K562 (cell line): ENCODE data around the gene THADA. TPM values are rescaled to one million over a fixed set of nuclear protein-coding genes. Genes with fewer than 3 reads are reported as not detected.
A peak's percentile ranks its signal among the peaks of the same experiment; 100 is the strongest.

Source experiments
- CTBP1 ChIP-seq: fragments of 450-650 bp; IDR thresholded peaks from 2 replicates; pipeline ENCODE4 v1.6.1; 2016; ENCODE audit warnings: borderline replicate concordance
- ESRRB ChIP-seq: fragments of 250-450 bp; sonication (Bioruptor Pico); IDR thresholded peaks from 2 replicates; pipeline ENCODE4 v1.5.0; 2020; ENCODE audit warnings: mild to moderate bottlenecking, moderate library complexity, borderline replicate concordance
- FOXJ2 ChIP-seq: fragments of 200-800 bp; sonication (Bioruptor generic); IDR thresholded peaks from 2 replicates; pipeline ENCODE4 v1.6.1; 2016; ENCODE audit warnings: missing genetic modification characterization, missing compliant biosample characterization
- GATAD2A ChIP-seq: fragments of 450-650 bp; IDR thresholded peaks from 2 replicates; pipeline ENCODE4 v1.6.1; 2017
- MAFK ChIP-seq: IDR thresholded peaks from 2 replicates; pipeline ENCODE4 v1.6.1; 2011; ENCODE audit warnings: low read length, improper control_type of control experiment
- MCM2 ChIP-seq: fragments of 450-650 bp; IDR thresholded peaks from 2 replicates; pipeline ENCODE4 v1.6.1; 2017; ENCODE audit warnings: low read depth, mild to moderate bottlenecking
- MECOM ChIP-seq: fragments of 250-450 bp; sonication (Bioruptor Pico); IDR thresholded peaks from 2 replicates; pipeline ENCODE4 v1.8.0; 2022; ENCODE audit warnings: inconsistent platforms
- NONO ChIP-seq, 2 experiments: fragments of 200-400 bp in 1 of 2; fragments of 450-650 bp in 1 of 2; formaldehyde crosslinking in 1 of 2; IDR thresholded peaks; 2 replicates each; pipeline ENCODE4 v1.6.1; 2017; ENCODE audit warnings: low read depth in 2 of 2, mild to moderate bottlenecking in 2 of 2, moderate library complexity in 2 of 2, low read length in 1 of 2
- THRAP3 ChIP-seq: fragments of 450-650 bp; IDR thresholded peaks from 2 replicates; pipeline ENCODE4 v1.6.1; 2016; ENCODE audit warnings: mild to moderate bottlenecking, inconsistent platforms, borderline replicate concordance
- ZNF23 ChIP-seq: fragments of 250-450 bp; sonication (Bioruptor Pico); IDR thresholded peaks from 2 replicates; pipeline ENCODE4 v1.4.0; 2020; ENCODE audit warnings: mild to moderate bottlenecking
- ZNF347 ChIP-seq: fragments of 450-650 bp; formaldehyde crosslinking; IDR thresholded peaks from 2 replicates; pipeline ENCODE4 v1.4.0; 2020; ENCODE audit warnings: low read depth, mild to moderate bottlenecking, moderate library complexity
- polyA plus RNA-seq, 8 experiments: library from polyadenylated mRNA; depleted of rRNA in 4 of 8; stranded (reverse) in 5 of 8; unstranded in 3 of 8; fragments of >200 nt; fragmentation: Nextera tagmentation in 2 of 8; fragmentation: Illumina TruSeq in 1 of 8; extraction: Ambion mirVana in 2 of 8; extraction: Trizol in 1 of 8; gene quantifications; 2 replicates each; pipeline versions ENCODE4 v1.2.1 to v1.2.3, GENCODE V29; 2011 to 2014; ENCODE audit warnings: inconsistent platforms in 1 of 8, missing spikeins in 1 of 8
- total RNA-seq, 7 experiments: library from RNA; depleted of rRNA in 6 of 7; stranded (reverse); fragments of >200 nt in 6 of 7; fragmentation: Illumina TruSeq in 2 of 7; extraction: Trizol in 2 of 7; gene quantifications; 2 replicates each; pipeline versions ENCODE4 v1.2.1 to v1.2.3, GENCODE V29; 2011 to 2021; ENCODE audit warnings: low replicate concordance in 1 of 7
- TF ChIP-seq, protein P1 (sequence below), 3 experiments: fragments of 200-800 bp in 1 of 3; sonication (Bioruptor generic) in 1 of 3; sonication (generic) in 1 of 3; formaldehyde crosslinking in 1 of 3; IDR thresholded peaks; 2 replicates each; pipeline versions ENCODE4 v1.6.1 to v1.8.0; 2016 to 2022; ENCODE audit warnings: mild to moderate bottlenecking in 2 of 3, missing compliant biosample characterization in 2 of 3, missing genetic modification characterization in 2 of 3, missing genetic modification reagents in 1 of 3
- TF ChIP-seq, protein P2 (sequence below): conservative IDR thresholded peaks from 2 replicates; pipeline ENCODE4 v1.6.1; 2011; ENCODE audit warnings: low read depth, mild to moderate bottlenecking, low read length; ENCODE audit not compliant: control insufficient read depth
- TF ChIP-seq, protein P3 (sequence below): IDR thresholded peaks from 2 replicates; pipeline ENCODE4 v1.6.1; 2012; ENCODE audit warnings: low read depth, low read length, improper control_type of control experiment, borderline replicate concordance
- TF ChIP-seq, protein P4 (sequence below): sonication (generic); IDR thresholded peaks from 2 replicates; pipeline ENCODE4 v1.6.1; 2016
- TF ChIP-seq, protein P5 (sequence below): fragments of 200-800 bp; sonication (Bioruptor generic); IDR thresholded peaks from 2 replicates; pipeline ENCODE4 v1.6.1; 2017; ENCODE audit warnings: missing genetic modification characterization, missing compliant biosample characterization
- TF ChIP-seq, protein P6 (sequence below): fragments of 450-650 bp; IDR thresholded peaks from 2 replicates; pipeline ENCODE4 v1.6.1; 2016

THADA gene
- total and polyA plus RNA-seq, 9 of the 15 experiments (the other 6 are each of a cell fraction or from before 2014, with no cell fraction given), result 17.8 to 34.7 (median 31.9) TPM

DNA sequence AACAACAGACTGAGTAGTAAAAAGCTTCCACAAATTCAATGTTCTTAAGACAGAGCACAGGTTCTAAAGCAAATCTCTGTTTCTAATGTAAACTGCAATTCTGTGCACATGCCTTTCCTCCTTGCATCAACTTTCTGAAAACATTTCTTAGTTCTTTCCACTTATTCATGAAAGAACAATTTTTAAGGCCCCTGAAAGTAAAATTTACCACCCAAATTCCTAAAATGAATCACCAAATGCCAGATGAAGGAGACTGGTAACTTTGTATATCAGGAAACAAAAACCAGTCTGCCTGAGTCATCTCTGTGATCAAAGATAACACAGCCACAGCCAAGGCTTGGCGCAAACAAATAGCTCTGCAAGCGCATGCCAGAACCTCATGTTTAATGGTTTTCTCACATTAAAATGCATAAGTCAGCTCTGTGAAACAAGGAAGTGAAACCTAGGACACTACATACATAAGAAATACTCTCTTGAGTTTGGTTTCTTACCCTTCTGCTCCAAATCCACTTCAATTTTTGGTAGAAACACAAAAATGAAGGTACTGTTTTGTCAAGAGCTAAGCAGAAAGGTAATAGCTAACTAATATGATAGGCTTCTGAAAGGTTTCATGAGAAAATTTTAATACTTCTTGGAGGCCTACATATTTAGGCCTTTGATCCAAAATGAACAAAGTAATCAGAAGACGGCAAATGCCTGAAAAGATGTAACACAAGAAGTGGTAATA is 169.4 kb downstream of the THADA start (continued):
- TF ChIP-seq, protein P1, sequence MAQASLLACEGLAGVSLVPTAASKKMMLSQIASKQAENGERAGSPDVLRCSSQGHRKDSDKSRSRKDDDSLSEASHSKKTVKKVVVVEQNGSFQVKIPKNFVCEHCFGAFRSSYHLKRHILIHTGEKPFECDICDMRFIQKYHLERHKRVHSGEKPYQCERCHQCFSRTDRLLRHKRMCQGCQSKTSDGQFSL (CRISPR knock-in tag; IDR thresholded peaks at IDR 0.05), result no peak
- TF ChIP-seq, protein P1 (tag; IDR thresholded peaks at IDR 0.05), result no peak
- TF ChIP-seq CTBP1, result peak; percentile 45; the same call in 1 of the 2 replicates
- no peak for TF ChIP-seq ESRRB (CRISPR knock-in tag)
- TF ChIP-seq GATAD2A, result no peak
- no peak for TF ChIP-seq MECOM (CRISPR knock-in tag)
- TF ChIP-seq NONO (IDR thresholded peaks at IDR 0.05; ENCODE audit: low read depth in 2 of 2, low read length in 1 of 2), result no peak
- TF ChIP-seq, protein P2, sequence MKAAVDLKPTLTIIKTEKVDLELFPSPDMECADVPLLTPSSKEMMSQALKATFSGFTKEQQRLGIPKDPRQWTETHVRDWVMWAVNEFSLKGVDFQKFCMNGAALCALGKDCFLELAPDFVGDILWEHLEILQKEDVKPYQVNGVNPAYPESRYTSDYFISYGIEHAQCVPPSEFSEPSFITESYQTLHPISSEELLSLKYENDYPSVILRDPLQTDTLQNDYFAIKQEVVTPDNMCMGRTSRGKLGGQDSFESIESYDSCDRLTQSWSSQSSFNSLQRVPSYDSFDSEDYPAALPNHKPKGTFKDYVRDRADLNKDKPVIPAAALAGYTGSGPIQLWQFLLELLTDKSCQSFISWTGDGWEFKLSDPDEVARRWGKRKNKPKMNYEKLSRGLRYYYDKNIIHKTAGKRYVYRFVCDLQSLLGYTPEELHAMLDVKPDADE, result no peak
- TF ChIP-seq, protein P3, sequence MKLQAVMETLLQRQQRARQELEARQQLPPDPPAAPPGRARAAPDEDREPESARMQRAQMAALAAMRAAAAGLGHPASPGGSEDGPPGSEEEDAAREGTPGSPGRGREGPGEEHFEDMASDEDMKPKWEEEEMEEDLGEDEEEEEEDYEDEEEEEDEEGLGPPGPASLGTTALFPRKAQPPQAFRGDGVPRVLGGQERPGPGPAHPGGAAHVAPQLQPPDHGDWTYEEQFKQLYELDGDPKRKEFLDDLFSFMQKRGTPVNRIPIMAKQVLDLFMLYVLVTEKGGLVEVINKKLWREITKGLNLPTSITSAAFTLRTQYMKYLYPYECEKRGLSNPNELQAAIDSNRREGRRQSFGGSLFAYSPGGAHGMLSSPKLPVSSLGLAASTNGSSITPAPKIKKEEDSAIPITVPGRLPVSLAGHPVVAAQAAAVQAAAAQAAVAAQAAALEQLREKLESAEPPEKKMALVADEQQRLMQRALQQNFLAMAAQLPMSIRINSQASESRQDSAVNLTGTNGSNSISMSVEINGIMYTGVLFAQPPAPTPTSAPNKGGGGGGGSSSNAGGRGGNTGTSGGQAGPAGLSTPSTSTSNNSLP, result peak; percentile 96
- TF ChIP-seq, protein P4, sequence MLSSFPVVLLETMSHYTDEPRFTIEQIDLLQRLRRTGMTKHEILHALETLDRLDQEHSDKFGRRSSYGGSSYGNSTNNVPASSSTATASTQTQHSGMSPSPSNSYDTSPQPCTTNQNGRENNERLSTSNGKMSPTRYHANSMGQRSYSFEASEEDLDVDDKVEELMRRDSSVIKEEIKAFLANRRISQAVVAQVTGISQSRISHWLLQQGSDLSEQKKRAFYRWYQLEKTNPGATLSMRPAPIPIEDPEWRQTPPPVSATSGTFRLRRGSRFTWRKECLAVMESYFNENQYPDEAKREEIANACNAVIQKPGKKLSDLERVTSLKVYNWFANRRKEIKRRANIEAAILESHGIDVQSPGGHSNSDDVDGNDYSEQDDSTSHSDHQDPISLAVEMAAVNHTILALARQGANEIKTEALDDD, result peak; percentile 88
- TF ChIP-seq, protein P5, sequence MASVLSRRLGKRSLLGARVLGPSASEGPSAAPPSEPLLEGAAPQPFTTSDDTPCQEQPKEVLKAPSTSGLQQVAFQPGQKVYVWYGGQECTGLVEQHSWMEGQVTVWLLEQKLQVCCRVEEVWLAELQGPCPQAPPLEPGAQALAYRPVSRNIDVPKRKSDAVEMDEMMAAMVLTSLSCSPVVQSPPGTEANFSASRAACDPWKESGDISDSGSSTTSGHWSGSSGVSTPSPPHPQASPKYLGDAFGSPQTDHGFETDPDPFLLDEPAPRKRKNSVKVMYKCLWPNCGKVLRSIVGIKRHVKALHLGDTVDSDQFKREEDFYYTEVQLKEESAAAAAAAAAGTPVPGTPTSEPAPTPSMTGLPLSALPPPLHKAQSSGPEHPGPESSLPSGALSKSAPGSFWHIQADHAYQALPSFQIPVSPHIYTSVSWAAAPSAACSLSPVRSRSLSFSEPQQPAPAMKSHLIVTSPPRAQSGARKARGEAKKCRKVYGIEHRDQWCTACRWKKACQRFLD (CRISPR knock-in tag), result peak; percentile 90
- TF ChIP-seq MAFK, result peak; percentile 80
- TF ChIP-seq, protein P6, sequence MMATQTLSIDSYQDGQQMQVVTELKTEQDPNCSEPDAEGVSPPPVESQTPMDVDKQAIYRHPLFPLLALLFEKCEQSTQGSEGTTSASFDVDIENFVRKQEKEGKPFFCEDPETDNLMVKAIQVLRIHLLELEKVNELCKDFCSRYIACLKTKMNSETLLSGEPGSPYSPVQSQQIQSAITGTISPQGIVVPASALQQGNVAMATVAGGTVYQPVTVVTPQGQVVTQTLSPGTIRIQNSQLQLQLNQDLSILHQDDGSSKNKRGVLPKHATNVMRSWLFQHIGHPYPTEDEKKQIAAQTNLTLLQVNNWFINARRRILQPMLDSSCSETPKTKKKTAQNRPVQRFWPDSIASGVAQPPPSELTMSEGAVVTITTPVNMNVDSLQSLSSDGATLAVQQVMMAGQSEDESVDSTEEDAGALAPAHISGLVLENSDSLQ, result peak; percentile 40; the same call in 1 of the 2 replicates
- TF ChIP-seq THRAP3, result no peak
- TF ChIP-seq ZNF23 (CRISPR knock-in tag), result no peak
- no peak for TF ChIP-seq MCM2
- TF ChIP-seq FOXJ2 (tag), result 0 out of 2 replicates have a peak, but pooled peaks have one; percentile 60
- no peak for TF ChIP-seq ZNF347
